Measurements from ENCODE around the gene WIPF3.

- TF ChIP-seq CTCF (IDR thresholded peaks at IDR 0.05) (no peak), EP300 (IDR thresholded peaks at IDR 0.05) (no peak), POLR2A (IDR thresholded peaks at IDR 0.05) (no peak), POLR2AphosphoS5 (IDR thresholded peaks at IDR 0.05) (no peak)
Observed at GRCh38 chr7:29926216-29926615, 119.9 kb downstream of the WIPF3 start.

Data from gastroesophageal sphincter (tissue), 3 donors.